Measurements from ENCODE around the gene GRIK2. TPM values are rescaled to one million over a fixed set of nuclear protein-coding genes. Genes with fewer than 3 reads are reported as not detected.

The GRIK2 gene
- total and polyA plus RNA-seq, 2 donors (not counting 3 experiments of a cell fraction or from before 2014, with no cell fraction given) = not detected

DNA sequence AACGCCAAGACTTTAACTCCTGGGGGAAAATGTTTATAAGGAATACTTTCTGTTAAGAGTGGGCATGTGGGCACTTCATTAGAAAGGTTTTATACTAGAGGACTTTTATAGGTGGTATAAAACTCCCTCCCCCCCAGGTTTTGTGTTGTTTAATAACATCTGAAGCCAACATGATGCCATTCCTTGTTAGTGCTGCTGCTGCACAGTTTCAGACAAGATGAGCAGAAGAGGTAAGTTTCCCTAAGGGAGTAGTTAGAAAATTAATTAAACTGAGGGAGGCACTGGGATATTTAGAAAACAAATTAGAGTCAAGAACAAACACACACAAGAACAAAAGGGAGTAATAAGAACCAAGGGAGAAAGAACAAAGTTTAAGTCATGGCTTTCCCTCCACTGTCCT, 362.4 kb downstream of the GRIK2 start:
- Histone ChIP-seq H3K4me2 (ENCODE audit: insufficient read depth, low read length) (no peak overlapping the region), H3K27ac (ENCODE audit: insufficient read depth, low read depth, low read length) (no peak overlapping the region), H4K20me1 (replicated peaks; ENCODE audit: control insufficient read depth, extremely low read depth, insufficient read depth, low read length) (no peaks in the 10 kb centered on the region), H3K9me1 (replicated peaks; ENCODE audit: control insufficient read depth, extremely low read depth, insufficient read depth, low read length) (no peaks in the 10 kb centered on the region), H3K4me1 (ENCODE audit: control insufficient read depth, extremely low read depth, insufficient read depth, low read length) (no peaks in the 10 kb centered on the region), H2AFZ (ENCODE audit: low read depth, low read length) (no peak overlapping the region), H3K79me2 (ENCODE audit: control insufficient read depth, insufficient read depth, low read length) (no peaks in the 10 kb centered on the region), H3K9me3 (replicated peaks; ENCODE audit: control insufficient read depth, insufficient read depth, low read length) (no peaks in the 10 kb centered on the region), H3K36me3 (ENCODE audit: control insufficient read depth in 2 of 2, extremely low read depth in 1 of 2, insufficient read depth in 2 of 2, low read length in 2 of 2) (no peaks in the 10 kb centered on the region), H3K27me3 (ENCODE audit: control insufficient read depth in 2 of 2, insufficient read depth in 2 of 2, low read length in 2 of 2) (no peaks in the 10 kb centered on the region), H3K9ac (replicated peaks; ENCODE audit: extremely low read depth, insufficient read depth, low read length) (no peak overlapping the region), H3K4me3 (replicated peaks in 1 of 3; ENCODE audit: insufficient read depth in 1 of 3, low read depth in 1 of 3, low read length in 3 of 3) (no peak overlapping the region)
- TF ChIP-seq FOS (IDR thresholded peaks at IDR 0.05; ENCODE audit: borderline replicate concordance, insufficient read depth, low read length) = no peak
- no peak for TF ChIP-seq POLR2A (IDR thresholded peaks at IDR 0.05; ENCODE audit: low read depth, low read length)
- TF ChIP-seq JUN (IDR thresholded peaks at IDR 0.05; ENCODE audit: borderline replicate concordance, insufficient read depth, insufficient read length, low read depth) = no peak
- TF ChIP-seq, protein P1, sequence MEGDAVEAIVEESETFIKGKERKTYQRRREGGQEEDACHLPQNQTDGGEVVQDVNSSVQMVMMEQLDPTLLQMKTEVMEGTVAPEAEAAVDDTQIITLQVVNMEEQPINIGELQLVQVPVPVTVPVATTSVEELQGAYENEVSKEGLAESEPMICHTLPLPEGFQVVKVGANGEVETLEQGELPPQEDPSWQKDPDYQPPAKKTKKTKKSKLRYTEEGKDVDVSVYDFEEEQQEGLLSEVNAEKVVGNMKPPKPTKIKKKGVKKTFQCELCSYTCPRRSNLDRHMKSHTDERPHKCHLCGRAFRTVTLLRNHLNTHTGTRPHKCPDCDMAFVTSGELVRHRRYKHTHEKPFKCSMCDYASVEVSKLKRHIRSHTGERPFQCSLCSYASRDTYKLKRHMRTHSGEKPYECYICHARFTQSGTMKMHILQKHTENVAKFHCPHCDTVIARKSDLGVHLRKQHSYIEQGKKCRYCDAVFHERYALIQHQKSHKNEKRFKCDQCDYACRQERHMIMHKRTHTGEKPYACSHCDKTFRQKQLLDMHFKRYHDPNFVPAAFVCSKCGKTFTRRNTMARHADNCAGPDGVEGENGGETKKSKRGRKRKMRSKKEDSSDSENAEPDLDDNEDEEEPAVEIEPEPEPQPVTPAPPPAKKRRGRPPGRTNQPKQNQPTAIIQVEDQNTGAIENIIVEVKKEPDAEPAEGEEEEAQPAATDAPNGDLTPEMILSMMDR (IDR thresholded peaks at IDR 0.05; ENCODE audit: extremely low read depth in 1 of 2, insufficient read depth in 1 of 2, low read depth in 1 of 2, low read length in 2 of 2) = no peak
- TF ChIP-seq MYC (IDR thresholded peaks at IDR 0.05; ENCODE audit: low read depth, low read length) = no peak
- no peak for TF ChIP-seq GATA2 (IDR thresholded peaks at IDR 0.05; ENCODE audit: insufficient read depth, insufficient read length, low read depth, low read length)
- no peak for TF ChIP-seq EZH2 (IDR thresholded peaks at IDR 0.05; ENCODE audit: borderline replicate concordance, low read depth, low read length, severe bottlenecking)
- no peak for TF ChIP-seq POLR2AphosphoS5 (IDR thresholded peaks at IDR 0.05; ENCODE audit: insufficient read depth, low read depth, low read length)
- TF ChIP-seq, protein P2, sequence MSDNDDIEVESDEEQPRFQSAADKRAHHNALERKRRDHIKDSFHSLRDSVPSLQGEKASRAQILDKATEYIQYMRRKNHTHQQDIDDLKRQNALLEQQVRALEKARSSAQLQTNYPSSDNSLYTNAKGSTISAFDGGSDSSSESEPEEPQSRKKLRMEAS (IDR thresholded peaks at IDR 0.05; ENCODE audit: insufficient read depth, insufficient read length) = no peak
- POLR2A ChIA-PET = no interaction called here
- CTCF ChIA-PET = no interaction called here
- FAIRE-seq = no peak
- dilution Hi-C loops (cut with MboI; ENCODE audit: extremely low pct_ligation_motif_present, low sequenced_read_pairs) (no loop called here), intact Hi-C loops (cut with micrococcal nuclease) (no loop called here)
- BruUV-seq (replicated peaks) = no TSS peak
- no peak for DNase-seq (ENCODE audit: low read depth, low spot score)

Data from endothelial cell of umbilical vein (primary cell).